Stimulated activated CD8-positive, alpha-beta memory T cell treated with anti-CD3 and anti-CD28 coated beads, Interleukin-7, amount 100 ng/mL, for 24 hours (primary cell): ENCODE measurements around the gene ZC3H8.

ENCODE experiments used
- DNase-seq: peaks from one replicate; pipeline ENCODE4 v3.0.0-alpha.2; 2020; ENCODE audit warnings: low read depth

Gene ZC3H8

GRCh38 chr2:112195167-112195766, 59.6 kb downstream of the ZC3H8 start:
- DNase-seq: no peak

- DNase-seq: no peak
Observed at GRCh38 chr2:112194482-112194881, 60.4 kb downstream of the ZC3H8 start.

GRCh38 chr2:112194028-112194427, 60.8 kb downstream of the ZC3H8 start:
- no peak for DNase-seq

GRCh38 chr2:112189001-112189556, 65.8 kb downstream of the ZC3H8 start:
- DNase-seq: no peak

GRCh38 chr2:112187805-112188596, 66.8 kb downstream of the ZC3H8 start:
- peak; percentile 33 for DNase-seq

GRCh38 chr2:112187046-112187715, 67.7 kb downstream of the ZC3H8 start:
- DNase-seq: no peak

- no peak for DNase-seq
Observed at GRCh38 chr2:112185131-112185530, 69.7 kb downstream of the ZC3H8 start.

- DNase-seq: no peak
Observed at GRCh38 chr2:112184121-112184520, 70.7 kb downstream of the ZC3H8 start.

- no peak for DNase-seq
Observed at GRCh38 chr2:112183327-112184025, 71.4 kb downstream of the ZC3H8 start.

GRCh38 chr2:112182581-112183034, 72.2 kb downstream of the ZC3H8 start:
- no peak for DNase-seq

GRCh38 chr2:112181571-112182290, 73.1 kb downstream of the ZC3H8 start:
- no peak for DNase-seq

GRCh38 chr2:112175958-112176573, 78.8 kb downstream of the ZC3H8 start:
- DNase-seq: no peak

GRCh38 chr2:112175333-112175732, 79.5 kb downstream of the ZC3H8 start:
- DNase-seq: no peak

- no peak for DNase-seq
Observed at GRCh38 chr2:112174383-112174782, 80.5 kb downstream of the ZC3H8 start.

GRCh38 chr2:112173646-112174319, 81.1 kb downstream of the ZC3H8 start:
- DNase-seq: no peak

GRCh38 chr2:112170495-112170894, 84.3 kb downstream of the ZC3H8 start:
- DNase-seq: no peak

- no peak for DNase-seq
Observed at GRCh38 chr2:112168422-112169124, 86.3 kb downstream of the ZC3H8 start.

GRCh38 chr2:112166806-112167499, 87.9 kb downstream of the ZC3H8 start:
- DNase-seq: no peak

- no peak for DNase-seq
Observed at GRCh38 chr2:112165296-112165695, 89.5 kb downstream of the ZC3H8 start.
